WTC11 (cell line): ENCODE measurements around the gene TSPAN9.

Experiments
- NFE2L1 ChIP-seq: sonication (generic); formaldehyde crosslinking; IDR thresholded peaks from 2 replicates; pipeline ENCODE4 v1.8.1; 2023; ENCODE audit warnings: missing genetic modification reagents
- TF ChIP-seq, protein P1 (sequence below): sonication (generic); formaldehyde crosslinking; IDR thresholded peaks from 2 replicates; pipeline ENCODE4 v1.8.1; 2022; ENCODE audit warnings: low read depth, missing genetic modification reagents, borderline replicate concordance
- TF ChIP-seq, protein P2 (sequence below): fragments of 200-600 bp; IDR thresholded peaks from 2 replicates; pipeline ENCODE4 v1.8.0; 2022; ENCODE audit warnings: antibody characterized with exemption

DNA sequence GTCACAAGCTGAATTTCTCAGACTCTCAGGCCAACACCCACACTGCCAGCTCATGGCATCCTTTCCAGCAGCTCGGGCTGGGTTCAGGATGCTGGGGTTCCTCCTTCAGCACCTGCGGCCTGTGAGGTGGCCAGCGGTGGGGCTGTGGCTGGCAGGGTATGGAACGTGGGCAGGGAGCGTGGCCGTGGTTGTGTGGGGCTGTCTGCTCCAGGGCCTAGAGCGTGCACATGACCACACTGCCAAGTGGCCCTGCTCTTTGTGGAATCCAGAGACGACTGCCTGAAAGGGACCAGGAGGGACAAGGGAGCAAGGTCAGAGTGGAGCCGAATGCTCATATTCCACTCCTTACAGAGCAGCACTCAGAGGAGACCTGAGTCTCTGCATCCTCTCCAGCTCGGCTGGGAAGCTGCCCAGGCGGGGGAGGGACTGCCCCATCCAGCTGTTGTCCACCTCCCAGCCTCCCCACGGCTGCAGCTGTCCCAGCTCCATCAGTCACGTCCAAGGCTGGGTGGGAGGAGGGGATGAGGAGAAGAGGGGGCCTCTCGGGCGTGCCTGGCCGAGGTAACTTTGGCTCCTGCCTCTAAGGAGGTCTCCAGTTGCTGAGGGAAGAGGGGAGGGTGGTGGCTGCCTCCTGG, 71.3 kb downstream of the TSPAN9 start:
- TF ChIP-seq, protein P1, sequence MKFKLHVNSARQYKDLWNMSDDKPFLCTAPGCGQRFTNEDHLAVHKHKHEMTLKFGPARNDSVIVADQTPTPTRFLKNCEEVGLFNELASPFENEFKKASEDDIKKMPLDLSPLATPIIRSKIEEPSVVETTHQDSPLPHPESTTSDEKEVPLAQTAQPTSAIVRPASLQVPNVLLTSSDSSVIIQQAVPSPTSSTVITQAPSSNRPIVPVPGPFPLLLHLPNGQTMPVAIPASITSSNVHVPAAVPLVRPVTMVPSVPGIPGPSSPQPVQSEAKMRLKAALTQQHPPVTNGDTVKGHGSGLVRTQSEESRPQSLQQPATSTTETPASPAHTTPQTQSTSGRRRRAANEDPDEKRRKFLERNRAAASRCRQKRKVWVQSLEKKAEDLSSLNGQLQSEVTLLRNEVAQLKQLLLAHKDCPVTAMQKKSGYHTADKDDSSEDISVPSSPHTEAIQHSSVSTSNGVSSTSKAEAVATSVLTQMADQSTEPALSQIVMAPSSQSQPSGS (CRISPR knock-in tag): no peak
- no peak for TF ChIP-seq NFE2L1
- TF ChIP-seq, protein P2, sequence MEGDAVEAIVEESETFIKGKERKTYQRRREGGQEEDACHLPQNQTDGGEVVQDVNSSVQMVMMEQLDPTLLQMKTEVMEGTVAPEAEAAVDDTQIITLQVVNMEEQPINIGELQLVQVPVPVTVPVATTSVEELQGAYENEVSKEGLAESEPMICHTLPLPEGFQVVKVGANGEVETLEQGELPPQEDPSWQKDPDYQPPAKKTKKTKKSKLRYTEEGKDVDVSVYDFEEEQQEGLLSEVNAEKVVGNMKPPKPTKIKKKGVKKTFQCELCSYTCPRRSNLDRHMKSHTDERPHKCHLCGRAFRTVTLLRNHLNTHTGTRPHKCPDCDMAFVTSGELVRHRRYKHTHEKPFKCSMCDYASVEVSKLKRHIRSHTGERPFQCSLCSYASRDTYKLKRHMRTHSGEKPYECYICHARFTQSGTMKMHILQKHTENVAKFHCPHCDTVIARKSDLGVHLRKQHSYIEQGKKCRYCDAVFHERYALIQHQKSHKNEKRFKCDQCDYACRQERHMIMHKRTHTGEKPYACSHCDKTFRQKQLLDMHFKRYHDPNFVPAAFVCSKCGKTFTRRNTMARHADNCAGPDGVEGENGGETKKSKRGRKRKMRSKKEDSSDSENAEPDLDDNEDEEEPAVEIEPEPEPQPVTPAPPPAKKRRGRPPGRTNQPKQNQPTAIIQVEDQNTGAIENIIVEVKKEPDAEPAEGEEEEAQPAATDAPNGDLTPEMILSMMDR: no peak
